GM18526 (cell line): ENCODE measurements around the gene TBX4.

ENCODE experiments used
- POLR2A ChIP-seq: IDR thresholded peaks from 3 replicates; pipeline ENCODE4 v1.6.1; 2011; ENCODE audit not compliant: insufficient read length; ENCODE audit errors: extremely low read depth

Gene TBX4

GRCh38 chr17:61456688-61457225, 4.5 kb downstream of the TBX4 start:
- TF ChIP-seq POLR2A: no peak

GRCh38 chr17:61457226-61457983, 5.2 kb downstream of the TBX4 start:
- TF ChIP-seq POLR2A: no peak

GRCh38 chr17:61458000-61458399, 5.8 kb downstream of the TBX4 start:
- TF ChIP-seq POLR2A: no peak

GRCh38 chr17:61458421-61459141, 6.4 kb downstream of the TBX4 start:
- no peak for TF ChIP-seq POLR2A

- no peak for TF ChIP-seq POLR2A
Observed at GRCh38 chr17:61459142-61459809, 7.1 kb downstream of the TBX4 start.

DNA sequence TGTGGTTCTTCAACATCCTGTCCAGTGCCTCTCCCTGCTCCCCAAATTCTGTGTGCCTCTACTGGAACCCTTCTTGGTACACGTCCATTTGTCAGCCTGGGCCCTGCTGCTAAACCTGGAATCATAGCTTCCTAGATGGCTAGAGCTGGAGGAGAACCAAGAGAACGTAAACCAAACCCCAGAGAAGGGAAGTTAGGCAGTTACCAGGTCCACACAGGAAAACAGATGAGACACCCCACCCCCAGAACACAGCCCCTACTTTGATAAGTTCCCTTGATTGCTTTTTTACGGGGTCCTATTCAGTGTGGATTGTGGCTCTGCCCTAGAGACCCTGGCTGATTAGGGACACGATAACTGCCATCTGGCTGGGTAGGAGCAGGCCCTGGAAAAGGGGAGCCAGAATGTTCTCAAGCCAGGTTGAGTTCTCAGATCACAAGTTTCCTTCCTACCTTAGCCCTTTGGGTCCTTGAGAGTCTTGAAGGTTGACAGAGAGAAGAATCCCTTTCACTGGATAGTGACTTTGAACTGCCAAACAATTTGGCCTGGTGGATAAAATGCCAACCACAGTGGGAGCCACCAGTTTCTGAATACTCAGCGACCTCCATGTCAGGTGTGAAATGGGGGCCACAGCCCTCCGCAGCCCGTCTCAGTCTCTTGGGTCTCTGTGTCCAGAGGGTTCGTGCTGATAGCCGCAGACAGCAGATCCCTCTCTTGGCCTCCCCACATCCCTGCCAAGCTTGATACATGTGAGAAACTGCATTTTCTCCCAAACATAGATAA, 7.9 kb downstream of the TBX4 start:
- no peak for TF ChIP-seq POLR2A

DNA sequence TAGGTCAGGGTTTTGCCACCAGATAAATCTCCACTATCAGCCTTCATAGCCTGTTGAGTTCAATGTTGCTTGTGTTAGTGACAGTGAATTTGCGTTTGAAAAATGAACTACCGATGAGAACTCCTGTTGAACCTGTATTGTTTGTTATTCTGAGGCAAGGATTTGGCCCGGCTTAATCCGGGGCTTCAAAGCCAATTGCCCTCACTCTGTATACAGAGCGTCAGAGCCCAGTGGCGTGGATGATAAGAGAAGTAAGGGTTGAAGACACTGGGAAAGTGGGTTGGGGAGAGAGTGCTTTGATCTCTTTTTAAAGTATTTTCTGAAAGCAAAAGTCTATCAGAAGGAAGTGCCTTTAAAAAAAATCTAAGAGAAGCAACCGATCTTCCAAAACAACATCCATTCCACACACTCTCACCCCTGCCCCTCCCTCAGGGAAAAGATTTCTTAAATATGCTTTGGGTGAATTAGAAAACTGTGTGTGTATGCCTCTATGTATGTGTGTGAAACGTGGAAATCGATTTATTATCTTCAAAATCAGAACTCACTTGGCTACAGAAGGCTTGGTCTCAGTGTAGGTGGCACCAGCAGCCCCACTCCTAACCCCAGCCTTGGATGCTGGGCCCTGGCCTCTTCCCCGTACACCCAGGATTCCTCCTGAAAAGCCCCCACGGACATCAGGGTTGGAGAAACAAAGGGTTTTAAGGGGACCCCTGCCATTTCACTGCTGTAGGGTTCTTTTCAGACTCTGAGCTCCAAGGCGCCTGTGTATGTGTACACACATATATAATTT, 8.8 kb downstream of the TBX4 start:
- no peak for TF ChIP-seq POLR2A

DNA sequence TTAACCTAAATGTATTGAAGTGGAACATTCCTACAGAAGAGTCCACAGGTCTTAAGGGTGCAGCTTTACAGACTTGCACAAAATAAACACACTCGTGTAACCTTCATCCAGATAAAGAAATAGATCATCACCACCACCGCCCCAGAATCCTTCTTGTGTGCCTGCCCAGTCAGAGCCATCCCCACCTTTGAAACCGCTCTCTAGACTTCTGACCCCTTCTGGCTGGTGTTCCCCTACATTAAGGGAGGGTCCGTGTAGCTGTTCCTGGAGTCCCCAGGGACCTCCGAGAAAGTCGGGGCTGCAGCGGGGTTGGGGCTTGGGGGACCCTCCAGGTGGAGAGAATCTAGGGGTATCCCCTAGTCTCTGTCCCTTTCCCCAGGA, 9.4 kb downstream of the TBX4 start:
- TF ChIP-seq POLR2A: no peak

GRCh38 chr17:61461967-61462718, 9.9 kb downstream of the TBX4 start:
- no peak for TF ChIP-seq POLR2A

DNA sequence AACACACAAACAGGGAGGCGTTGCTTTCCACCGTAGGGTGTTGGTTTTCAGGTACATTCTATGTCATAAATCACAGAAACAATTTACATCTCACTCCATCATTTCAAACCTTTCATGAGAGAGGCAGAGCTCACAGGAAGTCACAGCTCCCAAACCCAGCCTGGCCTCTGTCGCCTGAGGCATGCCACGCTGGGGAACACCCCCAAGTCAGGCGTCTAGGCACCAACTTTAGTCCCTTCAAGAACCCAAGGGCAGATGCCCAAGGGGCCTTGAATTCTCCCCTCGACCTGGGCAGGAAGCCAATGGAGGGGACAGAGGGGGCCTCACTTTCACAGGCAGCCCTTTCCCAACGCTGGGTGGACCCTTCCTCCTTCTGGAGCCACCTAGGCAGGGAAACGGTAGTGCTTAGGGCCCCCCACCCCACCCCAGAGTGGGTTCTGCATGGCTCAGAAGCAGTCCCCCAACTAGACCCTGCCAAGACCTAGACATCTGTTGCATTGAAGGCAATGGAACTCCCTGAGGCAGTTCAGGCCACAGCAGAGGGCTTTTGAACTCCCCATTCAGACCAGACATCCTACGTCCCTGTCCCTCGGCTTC, 10.6 kb downstream of the TBX4 start:
- no peak for TF ChIP-seq POLR2A

GRCh38 chr17:61463316-61464129, 11.3 kb downstream of the TBX4 start:
- TF ChIP-seq POLR2A: no peak

GRCh38 chr17:61464130-61464842, 12.1 kb downstream of the TBX4 start:
- no peak for TF ChIP-seq POLR2A
